Measurements from ENCODE around the gene ATG2B. TPM values are rescaled to one million over a fixed set of nuclear protein-coding genes. Genes with fewer than 3 reads are reported as not detected.

ATG2B gene
- polyA plus RNA-seq, 3 donors, result 0.94 to 6.7 (median 1.3) TPM

DNA sequence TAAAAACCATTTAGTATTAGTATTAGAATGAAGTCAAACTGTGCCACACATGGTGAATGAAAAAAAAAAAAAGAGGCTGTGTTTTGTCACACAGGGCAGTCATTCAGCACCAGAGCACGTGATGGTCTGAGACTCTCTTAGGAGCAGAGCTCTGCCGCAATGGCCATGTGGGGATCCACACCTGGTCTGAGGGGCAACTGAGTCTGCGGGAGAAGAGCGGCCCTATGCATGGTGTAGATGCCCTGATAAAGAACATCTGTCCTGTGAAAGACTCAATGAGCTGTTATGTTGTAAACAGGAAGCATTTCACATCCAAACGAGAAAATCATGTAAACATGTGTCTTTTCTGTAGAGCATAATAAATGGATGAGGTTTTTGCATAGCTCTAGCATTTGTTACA, 119.4 kb downstream of the ATG2B start:
- Mint-ChIP-seq H3K9me3 (peaks cover 0 to 10% (median 7%) of the 10 kb centered on the region in 7 donors), H3K4me3 (no peak overlapping the region), H3K27ac (no peak overlapping the region), H3K27me3 (ENCODE audit: low read depth in 3 of 3) (peaks cover 5 to 8% (median 5%) of the 10 kb centered on the region in 3 donors), H3K36me3 (no peaks in the 10 kb centered on the region), H3K4me1 (peaks cover 4% of the 10 kb centered on the region)
- Histone ChIP-seq H3K79me2 (ENCODE audit: insufficient read depth, low read length) (no peaks in the 10 kb centered on the region), H3K9me3 (replicated peaks in 1 of 2; ENCODE audit: control insufficient read depth in 1 of 2, insufficient read depth in 1 of 2, low read length in 2 of 2) (peaks cover 0 to 6% of the 10 kb centered on the region in 2 donors), H4K20me1 (ENCODE audit: insufficient read depth, low read length) (no peaks in the 10 kb centered on the region), H3K36me3 (replicated peaks in 1 of 2; ENCODE audit: control insufficient read depth in 1 of 2, insufficient read depth in 2 of 2, low read length in 2 of 2) (no peaks in the 10 kb centered on the region), H3K4me2 (replicated peaks; ENCODE audit: extremely low read depth, low read length, poor library complexity, severe bottlenecking) (no peak overlapping the region), H3K27ac (ENCODE audit: low read depth in 1 of 2, low read length in 2 of 2) (no peak overlapping the region), H3K4me1 (ENCODE audit: control insufficient read depth in 1 of 2, insufficient read depth in 2 of 2, low read length in 2 of 2) (peaks cover 4 to 7% of the 10 kb centered on the region in 2 donors), H3K4me3 (replicated peaks in 1 of 3; ENCODE audit: low read depth in 2 of 3, low read length in 3 of 3) (no peak overlapping the region), H3K27me3 (ENCODE audit: control insufficient read depth in 2 of 2, insufficient read depth in 2 of 2, low read length in 2 of 2) (no peaks in the 10 kb centered on the region), H3K9ac (ENCODE audit: insufficient read depth, low read length, poor library complexity, severe bottlenecking) (no peak overlapping the region), H2AFZ (ENCODE audit: insufficient read depth, low read depth, low read length, poor library complexity, severe bottlenecking) (no peak overlapping the region)
- intact Hi-C loops (cut with micrococcal nuclease), result no loop called here
- TF ChIP-seq, protein P1, sequence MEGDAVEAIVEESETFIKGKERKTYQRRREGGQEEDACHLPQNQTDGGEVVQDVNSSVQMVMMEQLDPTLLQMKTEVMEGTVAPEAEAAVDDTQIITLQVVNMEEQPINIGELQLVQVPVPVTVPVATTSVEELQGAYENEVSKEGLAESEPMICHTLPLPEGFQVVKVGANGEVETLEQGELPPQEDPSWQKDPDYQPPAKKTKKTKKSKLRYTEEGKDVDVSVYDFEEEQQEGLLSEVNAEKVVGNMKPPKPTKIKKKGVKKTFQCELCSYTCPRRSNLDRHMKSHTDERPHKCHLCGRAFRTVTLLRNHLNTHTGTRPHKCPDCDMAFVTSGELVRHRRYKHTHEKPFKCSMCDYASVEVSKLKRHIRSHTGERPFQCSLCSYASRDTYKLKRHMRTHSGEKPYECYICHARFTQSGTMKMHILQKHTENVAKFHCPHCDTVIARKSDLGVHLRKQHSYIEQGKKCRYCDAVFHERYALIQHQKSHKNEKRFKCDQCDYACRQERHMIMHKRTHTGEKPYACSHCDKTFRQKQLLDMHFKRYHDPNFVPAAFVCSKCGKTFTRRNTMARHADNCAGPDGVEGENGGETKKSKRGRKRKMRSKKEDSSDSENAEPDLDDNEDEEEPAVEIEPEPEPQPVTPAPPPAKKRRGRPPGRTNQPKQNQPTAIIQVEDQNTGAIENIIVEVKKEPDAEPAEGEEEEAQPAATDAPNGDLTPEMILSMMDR (IDR thresholded peaks at IDR 0.05), result no peak
- DNase-seq, result no peak
- 94% methylated on average over 4 of the region's 5 CpGs for WGBS (ENCODE audit: insufficient coverage)

DNA sequence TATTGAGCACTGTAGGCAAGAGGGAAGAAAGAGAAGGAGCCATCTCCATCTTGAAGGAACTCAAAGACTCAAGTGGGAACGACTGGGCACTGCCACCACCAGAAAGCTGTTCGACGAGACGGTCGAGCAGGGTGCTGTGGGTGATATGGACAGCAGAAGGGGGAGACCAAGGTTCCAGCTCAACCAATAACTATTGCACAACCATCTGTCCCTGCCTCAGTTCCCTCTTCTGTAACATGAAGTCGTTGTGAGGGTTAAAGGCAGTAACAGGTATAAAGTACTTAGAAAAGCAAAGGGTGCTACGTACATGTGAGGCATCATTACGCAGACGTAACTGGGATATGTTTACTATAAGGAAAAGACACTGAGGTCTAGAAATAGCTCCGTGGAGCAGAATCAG, 121.0 kb downstream of the ATG2B start:
- no peak overlapping the region for H3K4me3 Mint-ChIP-seq

More for the DNA sequence above, 121.0 kb downstream of the ATG2B start:
- Mint-ChIP-seq H3K4me1 (no peaks in the 10 kb centered on the region), H3K36me3 (no peaks in the 10 kb centered on the region), H3K27me3 (ENCODE audit: low read depth in 3 of 3) (peaks cover 5 to 8% (median 5%) of the 10 kb centered on the region in 3 donors), H3K27ac (no peak overlapping the region), H3K9me3 (peaks cover 0 to 10% (median 7%) of the 10 kb centered on the region in 7 donors)
- no peaks in the 10 kb centered on the region for H4K20me1 ChIP-seq (ENCODE audit: insufficient read depth, low read length)
- intact Hi-C loops (cut with micrococcal nuclease), result no loop called here
- no peaks in the 10 kb centered on the region for H3K36me3 ChIP-seq (replicated peaks in 1 of 2; ENCODE audit: control insufficient read depth in 1 of 2, insufficient read depth in 2 of 2, low read length in 2 of 2)
- H3K4me1 ChIP-seq (ENCODE audit: control insufficient read depth in 1 of 2, insufficient read depth in 2 of 2, low read length in 2 of 2), result no peaks in the 10 kb centered on the region
- no peak overlapping the region for H2AFZ ChIP-seq (ENCODE audit: insufficient read depth, low read depth, low read length, poor library complexity, severe bottlenecking)
- WGBS (ENCODE audit: insufficient coverage), result 83% methylated on average over 3 of the region's 10 CpGs
- H3K79me2 ChIP-seq (ENCODE audit: insufficient read depth, low read length), result no peaks in the 10 kb centered on the region
- H3K27me3 ChIP-seq (ENCODE audit: control insufficient read depth in 2 of 2, insufficient read depth in 2 of 2, low read length in 2 of 2), result no peaks in the 10 kb centered on the region
- H3K27ac ChIP-seq (ENCODE audit: low read depth in 1 of 2, low read length in 2 of 2), result no peak overlapping the region
- TF ChIP-seq, protein P1 (IDR thresholded peaks at IDR 0.05), result no peak
- no peak for DNase-seq
- no peak overlapping the region for H3K4me3 ChIP-seq (replicated peaks in 1 of 3; ENCODE audit: low read depth in 2 of 3, low read length in 3 of 3)
- H3K4me2 ChIP-seq (replicated peaks; ENCODE audit: extremely low read depth, low read length, poor library complexity, severe bottlenecking), result no peak overlapping the region
- peaks cover 0 to 6% of the 10 kb centered on the region in 2 donors for H3K9me3 ChIP-seq (replicated peaks in 1 of 2; ENCODE audit: control insufficient read depth in 1 of 2, insufficient read depth in 1 of 2, low read length in 2 of 2)
- no peak overlapping the region for H3K9ac ChIP-seq (ENCODE audit: insufficient read depth, low read length, poor library complexity, severe bottlenecking)
